Measurements from ENCODE around the gene RGS7BP.

DNA sequence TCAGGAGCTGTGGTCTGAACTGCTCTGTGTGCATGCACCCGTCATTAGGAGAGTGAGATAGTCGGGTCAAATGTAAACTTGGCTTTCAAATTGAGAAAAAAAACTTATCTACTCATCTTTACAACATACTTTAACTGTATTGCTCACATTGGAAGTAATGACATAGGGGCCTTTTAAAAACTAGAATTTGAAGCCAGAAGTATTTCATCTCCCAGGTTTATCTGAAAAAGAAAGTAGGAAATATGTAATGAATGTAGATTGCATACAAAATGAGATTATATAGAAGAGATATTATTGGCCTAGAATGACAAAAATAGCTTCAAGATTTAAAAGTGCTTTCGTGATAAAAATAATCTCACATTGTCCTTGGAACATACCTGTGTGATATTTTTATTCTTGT, 24.3 kb downstream of the RGS7BP start:
- TF ChIP-seq, protein P1, sequence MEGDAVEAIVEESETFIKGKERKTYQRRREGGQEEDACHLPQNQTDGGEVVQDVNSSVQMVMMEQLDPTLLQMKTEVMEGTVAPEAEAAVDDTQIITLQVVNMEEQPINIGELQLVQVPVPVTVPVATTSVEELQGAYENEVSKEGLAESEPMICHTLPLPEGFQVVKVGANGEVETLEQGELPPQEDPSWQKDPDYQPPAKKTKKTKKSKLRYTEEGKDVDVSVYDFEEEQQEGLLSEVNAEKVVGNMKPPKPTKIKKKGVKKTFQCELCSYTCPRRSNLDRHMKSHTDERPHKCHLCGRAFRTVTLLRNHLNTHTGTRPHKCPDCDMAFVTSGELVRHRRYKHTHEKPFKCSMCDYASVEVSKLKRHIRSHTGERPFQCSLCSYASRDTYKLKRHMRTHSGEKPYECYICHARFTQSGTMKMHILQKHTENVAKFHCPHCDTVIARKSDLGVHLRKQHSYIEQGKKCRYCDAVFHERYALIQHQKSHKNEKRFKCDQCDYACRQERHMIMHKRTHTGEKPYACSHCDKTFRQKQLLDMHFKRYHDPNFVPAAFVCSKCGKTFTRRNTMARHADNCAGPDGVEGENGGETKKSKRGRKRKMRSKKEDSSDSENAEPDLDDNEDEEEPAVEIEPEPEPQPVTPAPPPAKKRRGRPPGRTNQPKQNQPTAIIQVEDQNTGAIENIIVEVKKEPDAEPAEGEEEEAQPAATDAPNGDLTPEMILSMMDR (IDR thresholded peaks at IDR 0.05) = no peak
- TF ChIP-seq POLR2A (IDR thresholded peaks at IDR 0.05) = no peak
